ENCODE measurements around the gene HS2ST1.

DNA sequence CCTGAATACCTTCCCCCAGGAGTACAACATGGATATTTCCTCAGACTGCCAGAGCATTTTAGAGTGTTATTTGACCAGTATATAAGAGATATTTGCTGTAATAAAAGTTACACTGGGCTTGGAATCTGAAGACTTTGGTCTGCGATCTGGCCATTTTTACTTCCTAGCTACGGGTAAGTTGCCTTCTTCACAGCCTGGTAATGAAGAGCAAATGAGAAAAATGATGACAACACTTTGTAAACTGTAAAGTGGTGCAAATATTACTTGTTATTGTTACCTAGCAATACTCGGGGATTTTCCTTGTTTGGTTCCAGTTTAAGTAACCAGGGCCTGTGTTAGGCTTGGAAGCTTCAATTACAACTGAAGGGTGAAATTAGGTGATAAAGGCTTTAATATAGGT lies 233.4 kb downstream of the HS2ST1 start:
- TF ChIP-seq EZH2 (IDR thresholded peaks at IDR 0.05; ENCODE audit: low read depth, unreplicated experiment) = no peak
- no peak for TF ChIP-seq STAT1 (IDR thresholded peaks at IDR 0.05; ENCODE audit: unreplicated experiment)
- TF ChIP-seq EZH2phosphoT487 (IDR thresholded peaks at IDR 0.05; ENCODE audit: unreplicated experiment) = no peak
- no peak for TF ChIP-seq POLR2AphosphoS5 (IDR thresholded peaks at IDR 0.05; ENCODE audit: low read depth)
- TF ChIP-seq, protein P1, sequence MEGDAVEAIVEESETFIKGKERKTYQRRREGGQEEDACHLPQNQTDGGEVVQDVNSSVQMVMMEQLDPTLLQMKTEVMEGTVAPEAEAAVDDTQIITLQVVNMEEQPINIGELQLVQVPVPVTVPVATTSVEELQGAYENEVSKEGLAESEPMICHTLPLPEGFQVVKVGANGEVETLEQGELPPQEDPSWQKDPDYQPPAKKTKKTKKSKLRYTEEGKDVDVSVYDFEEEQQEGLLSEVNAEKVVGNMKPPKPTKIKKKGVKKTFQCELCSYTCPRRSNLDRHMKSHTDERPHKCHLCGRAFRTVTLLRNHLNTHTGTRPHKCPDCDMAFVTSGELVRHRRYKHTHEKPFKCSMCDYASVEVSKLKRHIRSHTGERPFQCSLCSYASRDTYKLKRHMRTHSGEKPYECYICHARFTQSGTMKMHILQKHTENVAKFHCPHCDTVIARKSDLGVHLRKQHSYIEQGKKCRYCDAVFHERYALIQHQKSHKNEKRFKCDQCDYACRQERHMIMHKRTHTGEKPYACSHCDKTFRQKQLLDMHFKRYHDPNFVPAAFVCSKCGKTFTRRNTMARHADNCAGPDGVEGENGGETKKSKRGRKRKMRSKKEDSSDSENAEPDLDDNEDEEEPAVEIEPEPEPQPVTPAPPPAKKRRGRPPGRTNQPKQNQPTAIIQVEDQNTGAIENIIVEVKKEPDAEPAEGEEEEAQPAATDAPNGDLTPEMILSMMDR (conservative IDR thresholded peaks at IDR 0.05; ENCODE audit: low read depth in 2 of 2) = no peak
- TF ChIP-seq JUNB (IDR thresholded peaks at IDR 0.05; ENCODE audit: unreplicated experiment) = no peak
- TF ChIP-seq, protein P2, sequence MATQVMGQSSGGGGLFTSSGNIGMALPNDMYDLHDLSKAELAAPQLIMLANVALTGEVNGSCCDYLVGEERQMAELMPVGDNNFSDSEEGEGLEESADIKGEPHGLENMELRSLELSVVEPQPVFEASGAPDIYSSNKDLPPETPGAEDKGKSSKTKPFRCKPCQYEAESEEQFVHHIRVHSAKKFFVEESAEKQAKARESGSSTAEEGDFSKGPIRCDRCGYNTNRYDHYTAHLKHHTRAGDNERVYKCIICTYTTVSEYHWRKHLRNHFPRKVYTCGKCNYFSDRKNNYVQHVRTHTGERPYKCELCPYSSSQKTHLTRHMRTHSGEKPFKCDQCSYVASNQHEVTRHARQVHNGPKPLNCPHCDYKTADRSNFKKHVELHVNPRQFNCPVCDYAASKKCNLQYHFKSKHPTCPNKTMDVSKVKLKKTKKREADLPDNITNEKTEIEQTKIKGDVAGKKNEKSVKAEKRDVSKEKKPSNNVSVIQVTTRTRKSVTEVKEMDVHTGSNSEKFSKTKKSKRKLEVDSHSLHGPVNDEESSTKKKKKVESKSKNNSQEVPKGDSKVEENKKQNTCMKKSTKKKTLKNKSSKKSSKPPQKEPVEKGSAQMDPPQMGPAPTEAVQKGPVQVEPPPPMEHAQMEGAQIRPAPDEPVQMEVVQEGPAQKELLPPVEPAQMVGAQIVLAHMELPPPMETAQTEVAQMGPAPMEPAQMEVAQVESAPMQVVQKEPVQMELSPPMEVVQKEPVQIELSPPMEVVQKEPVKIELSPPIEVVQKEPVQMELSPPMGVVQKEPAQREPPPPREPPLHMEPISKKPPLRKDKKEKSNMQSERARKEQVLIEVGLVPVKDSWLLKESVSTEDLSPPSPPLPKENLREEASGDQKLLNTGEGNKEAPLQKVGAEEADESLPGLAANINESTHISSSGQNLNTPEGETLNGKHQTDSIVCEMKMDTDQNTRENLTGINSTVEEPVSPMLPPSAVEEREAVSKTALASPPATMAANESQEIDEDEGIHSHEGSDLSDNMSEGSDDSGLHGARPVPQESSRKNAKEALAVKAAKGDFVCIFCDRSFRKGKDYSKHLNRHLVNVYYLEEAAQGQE (IDR thresholded peaks at IDR 0.05; ENCODE audit: unreplicated experiment) = no peak
- TF ChIP-seq CREB1 (CRISPR knock-in tag; IDR thresholded peaks at IDR 0.05; ENCODE audit: low read depth) = no peak
- TF ChIP-seq ZNF331 (CRISPR knock-in tag; IDR thresholded peaks at IDR 0.05; ENCODE audit: low read depth) = no peak
- TF ChIP-seq NANOG (IDR thresholded peaks at IDR 0.05; ENCODE audit: borderline replicate concordance) = no peak
- TF ChIP-seq, protein P3, sequence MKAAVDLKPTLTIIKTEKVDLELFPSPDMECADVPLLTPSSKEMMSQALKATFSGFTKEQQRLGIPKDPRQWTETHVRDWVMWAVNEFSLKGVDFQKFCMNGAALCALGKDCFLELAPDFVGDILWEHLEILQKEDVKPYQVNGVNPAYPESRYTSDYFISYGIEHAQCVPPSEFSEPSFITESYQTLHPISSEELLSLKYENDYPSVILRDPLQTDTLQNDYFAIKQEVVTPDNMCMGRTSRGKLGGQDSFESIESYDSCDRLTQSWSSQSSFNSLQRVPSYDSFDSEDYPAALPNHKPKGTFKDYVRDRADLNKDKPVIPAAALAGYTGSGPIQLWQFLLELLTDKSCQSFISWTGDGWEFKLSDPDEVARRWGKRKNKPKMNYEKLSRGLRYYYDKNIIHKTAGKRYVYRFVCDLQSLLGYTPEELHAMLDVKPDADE (IDR thresholded peaks at IDR 0.05) = no peak
- TF ChIP-seq, protein P4, sequence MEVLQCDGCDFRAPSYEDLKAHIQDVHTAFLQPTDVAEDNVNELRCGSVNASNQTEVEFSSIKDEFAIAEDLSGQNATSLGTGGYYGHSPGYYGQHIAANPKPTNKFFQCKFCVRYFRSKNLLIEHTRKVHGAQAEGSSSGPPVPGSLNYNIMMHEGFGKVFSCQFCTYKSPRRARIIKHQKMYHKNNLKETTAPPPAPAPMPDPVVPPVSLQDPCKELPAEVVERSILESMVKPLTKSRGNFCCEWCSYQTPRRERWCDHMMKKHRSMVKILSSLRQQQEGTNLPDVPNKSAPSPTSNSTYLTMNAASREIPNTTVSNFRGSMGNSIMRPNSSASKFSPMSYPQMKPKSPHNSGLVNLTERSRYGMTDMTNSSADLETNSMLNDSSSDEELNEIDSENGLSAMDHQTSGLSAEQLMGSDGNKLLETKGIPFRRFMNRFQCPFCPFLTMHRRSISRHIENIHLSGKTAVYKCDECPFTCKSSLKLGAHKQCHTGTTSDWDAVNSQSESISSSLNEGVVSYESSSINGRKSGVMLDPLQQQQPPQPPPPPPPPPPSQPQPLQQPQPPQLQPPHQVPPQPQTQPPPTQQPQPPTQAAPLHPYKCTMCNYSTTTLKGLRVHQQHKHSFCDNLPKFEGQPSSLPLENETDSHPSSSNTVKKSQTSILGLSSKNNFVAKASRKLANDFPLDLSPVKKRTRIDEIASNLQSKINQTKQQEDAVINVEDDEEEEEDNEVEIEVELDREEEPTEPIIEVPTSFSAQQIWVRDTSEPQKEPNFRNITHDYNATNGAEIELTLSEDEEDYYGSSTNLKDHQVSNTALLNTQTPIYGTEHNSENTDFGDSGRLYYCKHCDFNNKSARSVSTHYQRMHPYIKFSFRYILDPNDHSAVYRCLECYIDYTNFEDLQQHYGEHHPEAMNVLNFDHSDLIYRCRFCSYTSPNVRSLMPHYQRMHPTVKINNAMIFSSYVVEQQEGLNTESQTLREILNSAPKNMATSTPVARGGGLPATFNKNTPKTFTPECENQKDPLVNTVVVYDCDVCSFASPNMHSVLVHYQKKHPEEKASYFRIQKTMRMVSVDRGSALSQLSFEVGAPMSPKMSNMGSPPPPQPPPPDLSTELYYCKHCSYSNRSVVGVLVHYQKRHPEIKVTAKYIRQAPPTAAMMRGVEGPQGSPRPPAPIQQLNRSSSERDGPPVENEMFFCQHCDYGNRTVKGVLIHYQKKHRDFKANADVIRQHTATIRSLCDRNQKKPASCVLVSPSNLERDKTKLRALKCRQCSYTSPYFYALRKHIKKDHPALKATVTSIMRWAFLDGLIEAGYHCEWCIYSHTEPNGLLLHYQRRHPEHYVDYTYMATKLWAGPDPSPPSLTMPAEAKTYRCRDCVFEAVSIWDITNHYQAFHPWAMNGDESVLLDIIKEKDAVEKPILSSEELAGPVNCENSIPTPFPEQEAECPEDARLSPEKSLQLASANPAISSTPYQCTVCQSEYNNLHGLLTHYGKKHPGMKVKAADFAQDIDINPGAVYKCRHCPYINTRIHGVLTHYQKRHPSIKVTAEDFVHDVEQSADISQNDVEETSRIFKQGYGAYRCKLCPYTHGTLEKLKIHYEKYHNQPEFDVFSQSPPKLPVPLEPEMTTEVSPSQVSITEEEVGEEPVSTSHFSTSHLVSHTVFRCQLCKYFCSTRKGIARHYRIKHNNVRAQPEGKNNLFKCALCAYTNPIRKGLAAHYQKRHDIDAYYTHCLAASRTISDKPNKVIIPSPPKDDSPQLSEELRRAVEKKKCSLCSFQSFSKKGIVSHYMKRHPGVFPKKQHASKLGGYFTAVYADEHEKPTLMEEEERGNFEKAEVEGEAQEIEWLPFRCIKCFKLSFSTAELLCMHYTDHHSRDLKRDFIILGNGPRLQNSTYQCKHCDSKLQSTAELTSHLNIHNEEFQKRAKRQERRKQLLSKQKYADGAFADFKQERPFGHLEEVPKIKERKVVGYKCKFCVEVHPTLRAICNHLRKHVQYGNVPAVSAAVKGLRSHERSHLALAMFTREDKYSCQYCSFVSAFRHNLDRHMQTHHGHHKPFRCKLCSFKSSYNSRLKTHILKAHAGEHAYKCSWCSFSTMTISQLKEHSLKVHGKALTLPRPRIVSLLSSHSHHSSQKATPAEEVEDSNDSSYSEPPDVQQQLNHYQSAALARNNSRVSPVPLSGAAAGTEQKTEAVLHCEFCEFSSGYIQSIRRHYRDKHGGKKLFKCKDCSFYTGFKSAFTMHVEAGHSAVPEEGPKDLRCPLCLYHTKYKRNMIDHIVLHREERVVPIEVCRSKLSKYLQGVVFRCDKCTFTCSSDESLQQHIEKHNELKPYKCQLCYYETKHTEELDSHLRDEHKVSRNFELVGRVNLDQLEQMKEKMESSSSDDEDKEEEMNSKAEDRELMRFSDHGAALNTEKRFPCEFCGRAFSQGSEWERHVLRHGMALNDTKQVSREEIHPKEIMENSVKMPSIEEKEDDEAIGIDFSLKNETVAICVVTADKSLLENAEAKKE (CRISPR knock-in tag; IDR thresholded peaks at IDR 0.05) = no peak
- no peak for TF ChIP-seq ZNF114 (CRISPR knock-in tag; IDR thresholded peaks at IDR 0.05)
